Karpas-422 (cell line): ENCODE results near the gene RGS16. TPM values are rescaled to one million over a fixed set of nuclear protein-coding genes. Genes with fewer than 3 reads are reported as not detected.

Source experiments
- DNase-seq: peaks from one replicate; pipeline ENCODE4 v3.0.0-alpha.2; 2015
- H2AFZ ChIP-seq: fragments of 200-600 bp; sonication (generic); 2 replicates; pipeline ENCODE4 v1.6.1; 2014; ENCODE audit warnings: antibody characterized with exemption, low read length, mixed read lengths
- H3K27ac ChIP-seq: fragments of 200-600 bp; sonication (generic); 2 replicates; pipeline ENCODE4 v1.5.1; 2014; ENCODE audit warnings: mild to moderate bottlenecking, low read length, moderate library complexity
- H3K27me3 ChIP-seq: fragments of 200-600 bp; sonication (generic); 2 replicates; pipeline ENCODE4 v1.6.1; 2014; ENCODE audit warnings: low read length, mixed read lengths
- H3K36me3 ChIP-seq: fragments of 200-600 bp; sonication (generic); 2 replicates; pipeline ENCODE4 v1.6.1; 2014; ENCODE audit warnings: low read length, mixed read lengths; ENCODE audit not compliant: insufficient read depth
- H3K4me1 ChIP-seq: fragments of 200-600 bp; sonication (generic); 2 replicates; pipeline ENCODE4 v1.6.1; 2014; ENCODE audit warnings: mild to moderate bottlenecking, low read length, mixed read lengths
- H3K4me2 ChIP-seq: fragments of 200-600 bp; sonication (generic); 2 replicates; pipeline ENCODE4 v1.6.1; 2014; ENCODE audit warnings: low read length, low read depth, mild to moderate bottlenecking; ENCODE audit not compliant: poor library complexity, severe bottlenecking
- H3K4me3 ChIP-seq: fragments of 200-600 bp; sonication (generic); 2 replicates; pipeline ENCODE4 v1.5.1; 2014; ENCODE audit warnings: mild to moderate bottlenecking, antibody characterized with exemption, low read length, mixed read lengths
- H3K79me2 ChIP-seq: fragments of 200-600 bp; sonication (generic); 2 replicates; pipeline ENCODE4 v1.6.1; 2014; ENCODE audit warnings: mild to moderate bottlenecking, low read length, mixed read lengths
- H3K9ac ChIP-seq: fragments of 200-600 bp; sonication (generic); 2 replicates; pipeline ENCODE4 v1.6.0; 2014; ENCODE audit warnings: low read length
- H3K9me2 ChIP-seq: fragments of 200-600 bp; sonication (generic), shearing (Covaris generic); replicated peaks from 2 replicates; pipeline ENCODE4 v1.6.0; 2014; ENCODE audit warnings: mild to moderate bottlenecking, low read length, moderate library complexity; ENCODE audit not compliant: insufficient read depth
- H3K9me3 ChIP-seq: fragments of 300-700, 200-600 bp; sonication (generic); 2 replicates; pipeline ENCODE4 v1.6.1; 2014; ENCODE audit warnings: low read length, mixed read lengths
- H4K20me1 ChIP-seq: fragments of 200-600 bp; sonication (generic); 2 replicates; pipeline ENCODE4 v1.6.1; 2014; ENCODE audit warnings: mild to moderate bottlenecking, antibody characterized with exemption, low read length, low read depth; ENCODE audit not compliant: insufficient read depth
- total RNA-seq: library from RNA; depleted of rRNA; stranded (reverse); fragments of >200 nt; shearing (Covaris generic); gene quantifications from 2 replicates; pipeline ENCODE4 v1.2.3, GENCODE V29; 2014; ENCODE audit warnings: low replicate concordance

Gene RGS16
- total RNA-seq, 1 experiment from 2014 or later, result 19.0 TPM

DNA sequence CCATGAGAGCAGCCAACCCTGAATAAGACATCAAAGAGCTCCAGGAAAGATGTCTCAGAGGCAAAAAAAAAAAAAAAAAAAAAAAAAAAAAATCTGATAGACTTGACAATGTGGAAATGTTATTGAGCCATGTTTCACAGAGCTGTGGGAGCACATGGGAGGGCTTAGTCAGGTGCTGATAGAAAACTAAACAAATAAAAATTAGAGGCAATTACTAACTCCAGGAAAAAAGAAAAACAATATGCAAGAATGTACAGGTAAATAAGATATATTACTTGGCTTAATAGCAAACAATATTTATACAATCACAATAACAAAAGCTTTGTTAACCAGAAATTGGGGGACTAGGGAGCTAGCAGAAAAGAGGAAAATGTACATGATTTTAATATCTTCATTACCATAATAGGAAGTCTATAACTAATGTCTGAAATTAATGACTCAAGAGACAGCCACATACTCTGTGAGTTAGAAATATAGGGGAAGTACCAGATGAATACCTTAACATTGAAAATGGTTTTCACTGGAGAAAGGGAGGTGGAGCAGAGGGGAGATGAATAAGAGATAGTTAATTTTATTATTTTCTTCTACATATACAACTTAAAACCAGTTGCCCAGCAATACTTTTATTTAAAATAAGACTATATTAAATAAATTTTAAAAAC, 16.9 kb upstream of the RGS16 start:
- H4K20me1 ChIP-seq, result no peaks in the 10 kb centered on the region
- H3K4me2 ChIP-seq, result no peak overlapping the region
- no peaks in the 10 kb centered on the region for H3K27me3 ChIP-seq
- no peak overlapping the region for H3K27ac ChIP-seq
- H3K36me3 ChIP-seq, result no peaks in the 10 kb centered on the region
- no peak overlapping the region for H3K4me3 ChIP-seq
- no peak overlapping the region for H2AFZ ChIP-seq
- H3K9me2 ChIP-seq, result no peaks in the 10 kb centered on the region
- H3K4me1 ChIP-seq, result peaks cover 53% of the 10 kb centered on the region
- H3K79me2 ChIP-seq, result no peaks in the 10 kb centered on the region
- H3K9ac ChIP-seq, result no peak overlapping the region
- H3K9me3 ChIP-seq, result no peaks in the 10 kb centered on the region
- DNase-seq, result no peak

DNA sequence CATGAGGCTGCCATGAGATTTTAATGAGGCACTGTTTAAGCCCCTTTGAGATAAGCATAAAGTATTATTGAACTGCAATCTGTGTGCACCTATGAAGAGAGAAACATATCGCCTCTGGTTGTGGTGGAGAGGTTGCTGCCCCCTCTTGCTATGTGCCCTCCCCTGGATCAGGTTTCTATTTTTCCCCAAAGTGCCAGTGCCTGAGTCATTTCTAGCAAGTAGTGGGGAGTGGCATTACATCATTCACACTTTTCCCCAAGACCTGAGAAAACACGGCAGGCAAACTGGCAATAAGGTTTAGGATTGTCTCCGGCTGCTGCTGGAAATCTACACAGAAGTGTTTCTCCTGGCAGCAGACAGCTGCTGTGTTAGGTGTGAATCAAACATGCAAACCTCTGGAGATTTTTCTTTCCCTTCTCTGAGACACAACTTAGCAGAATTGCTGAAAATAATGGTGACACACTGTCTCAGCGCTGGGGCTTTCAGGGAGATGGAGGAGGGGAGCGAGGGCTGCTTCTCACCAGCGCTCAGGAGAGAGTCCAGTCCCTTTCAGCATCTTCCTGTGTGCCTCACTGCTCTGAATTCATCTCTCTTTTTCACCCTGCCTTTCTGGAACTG, 13.7 kb upstream of the RGS16 start:
- Histone ChIP-seq H3K4me2 (peak overlapping the region; percentile 98), H3K4me1 (peaks cover 55% of the 10 kb centered on the region), H3K79me2 (no peaks in the 10 kb centered on the region), H3K36me3 (no peaks in the 10 kb centered on the region), H3K27ac (peak overlapping the region; percentile 76; the same call in 1 of the 2 replicates), H3K9ac (peak overlapping the region; percentile 15; the same call in 1 of the 2 replicates), H3K9me2 (no peaks in the 10 kb centered on the region), H2AFZ (no peak overlapping the region), H4K20me1 (no peaks in the 10 kb centered on the region), H3K27me3 (no peaks in the 10 kb centered on the region), H3K4me3 (no peak overlapping the region; the same call in 1 of the 2 replicates), H3K9me3 (no peaks in the 10 kb centered on the region)
- DNase-seq, result no peak

DNA sequence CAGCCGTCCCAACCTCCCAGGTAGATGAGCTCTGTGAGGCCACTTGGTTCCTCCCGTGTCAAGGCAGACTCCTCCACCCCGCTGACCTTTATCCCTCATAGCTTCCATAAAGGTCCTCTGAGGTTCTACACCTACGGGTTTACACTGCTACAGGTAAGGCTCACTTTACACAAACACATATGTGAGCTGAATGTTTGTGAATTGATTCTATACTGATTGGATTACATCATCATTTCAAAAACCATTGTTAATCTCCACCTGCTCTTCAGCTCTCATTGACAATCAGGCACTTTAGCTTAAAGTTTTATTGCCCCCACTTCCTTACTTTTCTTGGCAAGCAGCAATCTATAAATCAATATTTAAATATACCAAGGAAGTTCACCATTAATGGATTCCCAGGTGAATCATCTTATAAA, 12.8 kb upstream of the RGS16 start:
- Histone ChIP-seq H3K4me2 (peak overlapping the region; percentile 98), H3K4me1 (peaks cover 54% of the 10 kb centered on the region), H3K9me2 (no peaks in the 10 kb centered on the region), H2AFZ (no peak overlapping the region), H3K27ac (peak overlapping the region; percentile 76; the same call in 1 of the 2 replicates), H3K9me3 (no peaks in the 10 kb centered on the region), H3K9ac (peak overlapping the region; percentile 70; the same call in 1 of the 2 replicates), H3K79me2 (no peaks in the 10 kb centered on the region), H4K20me1 (no peaks in the 10 kb centered on the region), H3K27me3 (no peaks in the 10 kb centered on the region), H3K36me3 (no peaks in the 10 kb centered on the region), H3K4me3 (peak overlapping the region; percentile 67; the same call in 1 of the 2 replicates)
- no peak for DNase-seq

DNA sequence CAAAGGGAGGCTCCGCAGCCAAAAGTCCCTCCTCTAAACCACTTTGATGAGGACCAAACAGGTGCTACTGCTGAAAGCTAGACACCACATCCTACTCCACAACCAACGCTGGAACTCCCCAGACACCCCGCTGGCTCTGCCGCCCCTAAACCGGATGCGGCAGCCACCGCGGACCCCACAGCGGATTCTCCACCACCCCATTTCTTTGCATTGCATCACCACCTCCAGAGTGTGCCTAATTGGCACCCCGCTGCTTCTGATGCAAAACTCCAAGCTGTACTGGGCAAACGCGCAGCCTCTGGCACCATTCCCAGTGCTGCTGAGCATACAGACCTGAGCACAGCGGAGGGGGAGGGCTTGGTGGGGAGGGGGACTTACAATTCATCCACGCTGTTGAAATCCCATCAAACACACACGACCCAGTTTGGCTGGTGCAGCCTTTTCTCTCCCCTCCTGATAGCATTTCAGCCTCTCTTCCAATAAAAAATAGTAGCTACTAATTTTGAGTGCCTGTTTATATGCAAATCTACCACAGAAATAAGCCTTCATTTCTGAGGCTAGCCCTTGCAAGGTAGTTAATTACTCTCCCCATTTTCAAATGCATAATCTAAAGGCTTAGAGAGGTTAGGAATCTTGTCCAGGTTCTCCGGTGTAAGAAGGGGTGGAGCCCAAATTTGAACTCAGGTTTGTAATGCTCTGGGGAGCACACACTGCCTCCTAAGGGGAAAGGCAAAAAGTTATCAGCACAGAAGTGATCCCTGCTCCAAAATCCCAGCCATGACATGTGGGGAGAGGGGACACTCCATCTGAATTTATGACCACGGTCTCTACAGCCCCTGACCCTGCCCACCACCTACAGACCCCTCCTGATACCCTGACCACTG, 12.2 kb upstream of the RGS16 start:
- Histone ChIP-seq H3K4me2 (peak overlapping the region; percentile 98), H2AFZ (peak overlapping the region; percentile 26; the same call in 1 of the 2 replicates)

DNA sequence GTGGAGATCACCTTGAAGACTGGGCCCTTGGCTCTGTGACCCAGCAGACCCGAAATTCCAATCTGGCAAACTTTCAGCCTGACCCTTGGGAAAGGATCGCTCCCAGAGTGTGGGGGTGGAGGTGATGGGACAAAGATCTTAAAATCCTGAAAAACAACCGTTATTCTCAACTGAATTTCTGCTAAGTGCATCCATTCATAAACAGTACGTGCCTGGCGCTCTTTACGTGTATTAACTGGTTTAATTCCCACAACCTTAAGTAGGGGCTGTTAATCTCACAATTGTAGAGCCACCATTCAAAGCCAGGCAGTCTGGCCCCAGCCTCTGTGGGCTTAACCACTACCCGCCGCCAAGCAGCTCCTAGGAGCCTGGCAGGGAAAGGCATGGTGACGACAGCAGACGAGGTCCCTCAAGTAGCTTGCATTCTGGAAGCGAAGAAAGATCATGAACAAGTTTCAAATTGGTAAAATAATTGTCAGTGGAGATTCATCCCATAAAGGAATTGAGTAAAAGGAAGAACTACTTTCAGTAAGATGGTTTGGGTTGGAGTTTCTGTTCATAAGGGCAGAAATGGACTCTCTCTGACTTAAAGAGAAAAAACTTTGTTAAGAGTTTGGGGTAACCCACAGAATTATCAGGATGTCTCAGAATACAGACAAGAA, 11.4 kb upstream of the RGS16 start:
- peak; percentile 65 for DNase-seq
- Histone ChIP-seq H3K4me3 (peak overlapping the region; percentile 67), H3K27ac (peak overlapping the region; percentile 76), H2AFZ (peak overlapping the region; percentile 76), H3K4me1 (peaks cover 46% of the 10 kb centered on the region), H3K4me2 (peak overlapping the region; percentile 98), H3K79me2 (no peaks in the 10 kb centered on the region), H3K36me3 (no peaks in the 10 kb centered on the region), H3K9me2 (no peaks in the 10 kb centered on the region), H3K9me3 (no peaks in the 10 kb centered on the region), H3K27me3 (no peaks in the 10 kb centered on the region), H4K20me1 (no peaks in the 10 kb centered on the region), H3K9ac (peak overlapping the region; percentile 70)

More for the DNA sequence above, 12.2 kb upstream of the RGS16 start:
- H3K79me2 ChIP-seq, result no peaks in the 10 kb centered on the region
- peak overlapping the region; percentile 76 for H3K27ac ChIP-seq
- H3K9ac ChIP-seq, result peak overlapping the region; percentile 70
- no peaks in the 10 kb centered on the region for H3K9me3 ChIP-seq
- H3K9me2 ChIP-seq, result no peaks in the 10 kb centered on the region
- peak; percentile 85 for DNase-seq
- no peaks in the 10 kb centered on the region for H3K36me3 ChIP-seq
- H3K4me1 ChIP-seq, result peaks cover 50% of the 10 kb centered on the region
- H4K20me1 ChIP-seq, result no peaks in the 10 kb centered on the region
- peak overlapping the region; percentile 67 for H3K4me3 ChIP-seq
- H3K27me3 ChIP-seq, result no peaks in the 10 kb centered on the region

DNA sequence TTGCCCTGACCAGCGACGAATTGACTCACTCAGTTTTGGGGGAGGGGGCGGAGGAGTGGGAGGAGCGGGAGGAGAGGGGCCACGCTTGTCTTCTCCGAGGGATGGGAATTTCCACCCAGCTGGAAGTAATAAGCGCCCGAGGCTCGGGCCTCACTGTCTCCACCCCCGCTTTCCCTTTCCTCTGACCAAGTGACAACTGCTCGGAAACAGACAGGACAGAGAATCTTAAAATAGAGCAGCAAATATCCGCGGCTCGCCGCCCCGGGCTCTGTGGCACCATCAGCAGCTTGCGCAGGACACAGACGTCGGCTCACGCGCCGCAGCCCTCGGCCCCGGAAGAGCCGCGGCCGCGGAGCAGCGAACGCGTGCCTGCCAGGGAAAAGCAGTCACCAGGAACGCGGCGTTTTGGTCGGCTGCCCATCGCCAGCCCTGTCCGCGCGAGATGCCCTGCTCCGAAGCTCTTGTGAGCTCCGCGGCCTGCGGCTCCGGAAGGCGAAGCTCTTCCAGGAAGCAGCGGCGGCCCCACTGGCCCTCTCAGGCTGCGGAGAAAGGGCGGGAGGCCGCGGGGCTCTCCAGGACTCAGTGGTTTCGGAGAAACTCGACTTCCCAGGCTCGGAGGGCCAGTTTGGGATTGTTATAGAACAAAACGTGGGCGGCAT, 10.7 kb upstream of the RGS16 start:
- Histone ChIP-seq H3K27ac (peak overlapping the region; percentile 76), H4K20me1 (no peaks in the 10 kb centered on the region), H3K36me3 (no peaks in the 10 kb centered on the region), H3K79me2 (no peaks in the 10 kb centered on the region), H3K9ac (peak overlapping the region; percentile 70), H3K9me2 (no peaks in the 10 kb centered on the region), H3K27me3 (no peaks in the 10 kb centered on the region), H3K4me3 (peak overlapping the region; percentile 67), H2AFZ (peak overlapping the region; percentile 76), H3K4me2 (peak overlapping the region; percentile 98), H3K4me1 (peaks cover 46% of the 10 kb centered on the region), H3K9me3 (no peaks in the 10 kb centered on the region)
- peak; percentile 83 for DNase-seq

DNA sequence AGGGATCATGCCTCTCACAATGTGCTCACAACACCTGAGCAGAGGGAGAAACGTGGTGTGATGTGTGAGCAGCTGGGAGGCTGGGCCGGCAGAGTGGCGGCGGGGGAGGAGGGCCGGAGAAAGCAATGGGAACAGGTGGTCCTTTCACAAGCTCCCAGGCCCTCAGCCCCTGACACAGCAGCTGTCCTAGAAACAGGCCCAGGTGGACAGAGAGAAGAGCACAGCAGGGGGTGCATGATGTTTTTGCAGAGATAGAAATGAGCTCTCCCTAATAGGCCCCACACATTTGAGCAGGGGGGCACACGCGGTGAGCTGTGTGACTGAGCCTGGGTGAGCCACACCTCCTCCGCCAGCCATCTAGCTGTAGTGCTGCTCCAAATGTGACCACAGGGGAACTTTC, 7.6 kb upstream of the RGS16 start:
- H3K27me3 ChIP-seq, result no peaks in the 10 kb centered on the region
- H4K20me1 ChIP-seq, result no peaks in the 10 kb centered on the region
- H3K9me3 ChIP-seq, result no peaks in the 10 kb centered on the region
- no peak for DNase-seq
- no peaks in the 10 kb centered on the region for H3K79me2 ChIP-seq
- no peak overlapping the region for H3K4me3 ChIP-seq
- no peaks in the 10 kb centered on the region for H3K36me3 ChIP-seq
- H3K4me1 ChIP-seq, result peaks cover 34% of the 10 kb centered on the region
- H2AFZ ChIP-seq, result no peak overlapping the region
- H3K4me2 ChIP-seq, result no peak overlapping the region
- H3K9me2 ChIP-seq, result no peaks in the 10 kb centered on the region
- no peak overlapping the region for H3K27ac ChIP-seq
- H3K9ac ChIP-seq, result no peak overlapping the region
